ENCODE results near the gene SLC2A10. TPM values are rescaled to one million over a fixed set of nuclear protein-coding genes. Genes with fewer than 3 reads are reported as not detected.

The SLC2A10 gene
- total RNA-seq = 3.7 and 10.5 TPM in 2 replicates

GRCh38 chr20:46709459-46710152 is at the start of gene SLC2A10:
Gene SLC2A10 (plus strand): TSS chr20:46709649. CDS start chr20:46709737, 88 bp downstream.

GRCh38 chr20:46689082-46689753 is 20.2 kb upstream of the SLC2A10 start, which contains the start of gene TP53RK:
Gene TP53RK (minus strand): TSS chr20:46689444. CDS start chr20:46689414, 30 bp downstream.

Other genes starting within 250 kb of the SLC2A10 start
- gene ZNF334, start 196.1 kb upstream of the SLC2A10 start, total RNA-seq = 0.69 and 0.97 TPM in 2 replicates
- gene OCSTAMP, start 159.0 kb upstream of the SLC2A10 start, total RNA-seq = not detected in 2 replicates
- 0.13 TPM in 1 of 2 replicates, not detected in the other for gene SLC13A3, start 58.2 kb upstream of the SLC2A10 start, total RNA-seq
- 10.7 and 13.3 TPM in 2 replicates for gene TP53RK, start 20.2 kb upstream of the SLC2A10 start, total RNA-seq
- gene EYA2, start 185.2 kb downstream of the SLC2A10 start, total RNA-seq = not detected in 2 replicates

Measured in bladder microvascular endothelial cell (primary cell).